HG03521 (cell line): ENCODE measurements around the gene ACTRT2.

Source experiments
- ATAC-seq: cut with Tn5 transposase; IDR thresholded peaks from one replicate; pipeline ENCODE4 v1.9.1; 2021; ENCODE audit warnings: mild to moderate bottlenecking, moderate library complexity; ENCODE audit not compliant: unreplicated experiment

ACTRT2 gene

DNA sequence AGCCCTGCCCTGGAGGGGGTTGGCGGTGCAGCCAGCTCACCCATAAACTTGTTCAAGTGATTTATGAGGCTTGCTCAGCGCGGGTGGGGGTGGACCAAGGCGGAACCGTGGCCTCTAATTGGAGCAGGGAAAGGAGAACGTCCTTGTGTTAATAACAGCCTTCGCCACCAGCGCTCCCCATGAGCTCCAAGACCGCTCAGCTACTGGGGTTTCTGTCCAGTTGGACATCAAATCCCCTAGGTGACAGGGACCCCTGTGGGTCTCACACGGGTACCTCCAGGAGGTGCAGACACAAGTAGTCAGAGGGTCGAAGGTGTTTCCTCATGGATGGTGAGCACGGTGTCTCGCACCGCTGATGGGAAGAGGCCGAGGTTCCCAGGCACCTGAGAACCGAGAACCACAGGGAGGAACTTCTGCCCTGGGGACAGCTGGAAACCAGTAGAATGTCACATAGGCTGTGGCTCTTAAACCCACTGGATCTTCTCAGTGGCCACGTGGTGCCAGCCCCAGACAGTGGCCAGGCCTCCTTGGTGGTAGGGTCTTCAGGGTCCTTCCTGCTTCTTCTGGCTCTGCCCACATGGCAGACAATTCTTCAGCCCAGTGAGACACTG, 3.7 kb upstream of the ACTRT2 start:
- ATAC-seq = no peak

DNA sequence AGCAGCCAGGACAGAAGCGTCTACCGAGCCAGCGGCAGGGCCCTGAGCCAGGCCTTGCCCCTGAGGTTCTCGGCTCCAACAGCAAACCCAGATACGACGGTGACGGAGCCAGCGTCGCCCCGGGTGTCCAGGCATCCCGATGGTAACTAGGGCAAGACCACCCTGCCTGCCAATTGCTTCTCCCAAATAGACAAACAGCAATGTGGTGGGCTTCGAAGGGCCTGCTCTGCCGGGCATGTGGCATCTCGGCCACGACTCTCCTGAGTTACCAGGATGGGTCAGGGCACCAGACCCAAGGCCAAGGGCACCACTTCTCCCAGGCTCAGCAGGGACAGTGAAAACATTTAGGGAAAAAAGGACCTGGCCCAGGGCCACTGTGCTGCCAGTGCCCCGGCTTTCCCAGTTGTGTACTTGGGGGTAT, 3.2 kb upstream of the ACTRT2 start:
- no peak for ATAC-seq

DNA sequence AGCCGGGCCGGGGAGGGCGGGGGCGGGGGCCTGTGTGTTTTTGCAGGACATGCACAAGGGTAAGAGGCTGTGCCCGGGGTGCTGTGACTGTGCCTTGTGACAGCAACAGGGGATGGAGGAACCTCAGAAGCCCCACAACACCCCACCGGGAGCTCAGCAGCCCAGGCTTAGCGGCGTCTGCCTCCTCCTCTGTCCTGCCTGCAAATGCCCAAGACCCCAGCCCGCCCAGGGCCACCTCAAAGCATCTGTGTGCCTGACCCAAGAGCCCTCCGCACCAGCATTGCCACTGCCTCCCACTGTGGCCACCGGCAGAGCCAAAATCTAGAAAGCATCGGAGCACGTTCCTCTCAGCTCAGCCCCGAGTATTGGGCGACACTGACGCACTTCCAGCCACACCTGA, 2.7 kb upstream of the ACTRT2 start:
- no peak for ATAC-seq

DNA sequence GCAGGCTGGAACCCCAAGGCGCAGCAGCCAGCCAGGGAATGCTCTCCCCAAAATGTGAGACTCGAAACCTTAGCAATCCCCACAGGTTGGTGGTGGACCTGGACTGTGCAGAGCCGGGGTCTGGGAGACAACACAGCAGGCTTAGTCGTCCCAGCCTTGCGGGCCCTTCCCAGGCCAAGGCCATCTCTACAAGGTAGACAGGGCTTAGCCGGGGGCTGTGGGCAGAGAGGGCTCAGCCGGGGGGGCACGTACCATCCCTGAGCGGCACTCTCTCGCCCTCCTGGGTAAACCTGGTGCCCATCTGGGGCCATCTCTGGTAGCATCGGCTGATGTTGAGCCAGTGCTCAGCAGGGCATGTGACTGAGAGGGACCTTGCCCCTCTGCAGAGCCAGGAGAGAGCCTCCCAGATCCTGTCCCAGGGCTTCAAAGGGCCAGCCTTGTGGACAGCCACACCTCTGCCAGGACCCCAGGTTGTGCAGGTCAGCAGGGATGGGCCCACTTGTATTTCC, 2.2 kb upstream of the ACTRT2 start:
- ATAC-seq = no peak

DNA sequence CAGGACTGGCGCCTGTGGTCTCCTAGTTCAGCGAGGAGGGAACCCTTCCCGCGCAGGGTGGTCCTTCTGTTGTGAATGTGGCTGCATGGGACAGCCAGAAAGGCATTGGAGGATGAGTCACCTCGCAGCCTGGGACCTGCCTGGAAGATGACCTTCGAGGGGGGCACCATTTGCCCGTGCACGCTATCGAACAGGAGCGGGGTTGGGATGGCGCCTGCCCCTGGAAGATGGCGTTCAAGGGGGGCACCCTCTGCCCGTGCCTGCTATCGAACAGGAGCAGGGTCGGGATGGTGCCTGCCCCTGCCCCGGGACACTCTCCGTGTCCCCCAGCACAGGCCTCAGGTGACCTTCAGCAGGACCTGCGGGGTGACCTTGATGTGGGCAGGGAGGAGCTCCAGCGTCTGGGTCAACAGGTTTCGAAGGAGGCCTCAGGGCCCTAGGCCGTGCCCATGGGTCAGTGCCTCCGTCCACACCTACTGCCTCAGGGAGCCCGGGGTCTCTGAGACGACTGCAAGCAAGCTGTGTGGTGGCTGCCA, 1.7 kb upstream of the ACTRT2 start:
- no peak for ATAC-seq

DNA sequence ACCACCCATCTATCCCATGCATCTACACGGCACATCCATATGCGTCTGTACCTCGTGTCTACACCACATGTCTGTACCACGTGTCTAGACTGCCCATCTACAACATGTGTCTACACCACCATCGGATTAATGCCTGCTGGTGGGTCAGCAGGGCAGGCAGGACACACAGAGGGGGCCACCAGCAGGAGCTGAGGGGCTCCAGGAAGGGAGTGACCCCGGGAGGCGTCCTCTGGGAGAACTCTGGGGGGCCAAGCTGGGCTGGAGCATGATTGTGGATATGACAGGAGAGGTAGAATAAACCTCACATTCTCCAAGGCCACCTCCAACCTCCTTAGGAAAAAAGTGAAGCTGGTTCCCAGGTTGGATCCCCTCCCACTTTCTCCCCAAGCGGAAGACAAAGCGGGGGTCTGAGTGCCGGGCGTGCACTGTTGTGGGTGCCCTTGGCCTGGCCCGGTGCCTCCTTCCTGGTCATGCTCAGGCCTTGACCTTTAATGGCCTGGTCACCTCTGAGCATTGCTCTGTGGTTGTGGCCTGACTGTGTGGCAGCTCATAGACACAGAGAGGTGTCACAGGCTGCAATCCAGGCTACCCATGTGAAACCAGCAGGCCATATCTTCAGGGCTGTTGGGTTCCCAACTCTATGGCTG, 881 bp upstream of the ACTRT2 start:
- ATAC-seq = no peak

DNA sequence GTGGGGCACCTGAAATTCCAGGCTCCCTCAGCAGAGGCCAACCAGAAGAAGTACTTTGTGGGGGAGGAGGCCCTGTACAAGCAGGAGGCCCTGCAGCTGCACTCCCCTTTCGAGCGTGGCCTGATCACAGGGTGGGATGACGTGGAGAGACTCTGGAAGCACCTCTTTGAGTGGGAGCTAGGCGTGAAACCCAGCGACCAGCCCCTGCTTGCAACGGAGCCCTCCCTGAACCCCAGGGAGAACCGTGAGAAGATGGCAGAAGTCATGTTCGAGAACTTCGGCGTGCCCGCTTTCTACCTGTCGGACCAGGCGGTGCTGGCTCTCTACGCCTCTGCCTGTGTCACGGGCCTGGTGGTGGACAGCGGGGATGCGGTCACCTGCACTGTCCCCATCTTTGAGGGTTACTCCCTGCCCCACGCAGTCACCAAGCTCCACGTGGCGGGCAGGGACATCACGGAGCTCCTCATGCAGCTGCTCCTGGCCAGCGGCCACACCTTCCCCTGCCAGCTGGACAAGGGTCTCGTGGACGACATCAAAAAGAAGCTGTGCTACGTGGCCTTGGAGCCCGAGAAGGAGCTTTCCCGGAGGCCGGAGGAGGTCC, 634 bp downstream of the ACTRT2 start:
- ATAC-seq = no peak

DNA sequence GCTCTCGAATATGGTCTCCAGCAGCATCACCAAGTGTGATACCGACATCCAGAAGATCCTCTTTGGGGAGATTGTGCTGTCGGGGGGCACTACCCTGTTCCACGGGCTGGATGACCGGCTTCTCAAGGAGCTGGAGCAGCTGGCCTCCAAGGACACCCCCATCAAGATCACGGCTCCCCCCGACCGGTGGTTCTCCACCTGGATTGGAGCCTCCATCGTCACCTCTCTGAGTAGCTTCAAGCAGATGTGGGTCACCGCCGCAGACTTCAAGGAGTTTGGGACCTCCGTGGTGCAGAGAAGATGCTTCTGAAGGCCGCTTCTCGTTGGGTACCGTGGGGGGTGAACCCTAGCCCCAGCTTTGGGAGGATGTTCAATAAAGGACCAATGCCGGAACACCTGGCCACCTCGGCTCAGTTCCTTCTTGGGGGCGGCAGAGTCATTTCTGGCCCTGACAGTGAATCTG, 1.3 kb downstream of the ACTRT2 start:
- ATAC-seq = no peak

DNA sequence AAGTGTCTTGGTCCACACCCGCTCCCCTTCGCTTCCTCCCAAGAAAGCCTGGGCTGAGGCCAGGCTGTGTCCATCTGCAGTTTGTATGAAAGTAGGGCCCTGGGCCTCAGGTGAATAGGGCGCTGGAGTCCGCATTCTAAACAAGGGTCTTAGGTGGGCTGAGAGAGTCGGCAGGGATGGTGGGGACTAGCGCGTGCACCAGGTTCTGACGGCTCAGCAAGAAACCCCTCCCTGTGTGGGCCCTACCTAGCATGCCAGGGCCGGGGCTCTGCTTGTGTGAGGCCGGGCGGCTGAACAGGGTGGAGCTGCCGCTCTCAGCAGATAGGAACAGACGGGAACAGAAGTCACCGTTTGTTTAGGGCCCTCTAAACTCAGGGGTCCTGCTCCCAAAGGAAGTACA, 1.7 kb downstream of the ACTRT2 start:
- ATAC-seq = no peak

DNA sequence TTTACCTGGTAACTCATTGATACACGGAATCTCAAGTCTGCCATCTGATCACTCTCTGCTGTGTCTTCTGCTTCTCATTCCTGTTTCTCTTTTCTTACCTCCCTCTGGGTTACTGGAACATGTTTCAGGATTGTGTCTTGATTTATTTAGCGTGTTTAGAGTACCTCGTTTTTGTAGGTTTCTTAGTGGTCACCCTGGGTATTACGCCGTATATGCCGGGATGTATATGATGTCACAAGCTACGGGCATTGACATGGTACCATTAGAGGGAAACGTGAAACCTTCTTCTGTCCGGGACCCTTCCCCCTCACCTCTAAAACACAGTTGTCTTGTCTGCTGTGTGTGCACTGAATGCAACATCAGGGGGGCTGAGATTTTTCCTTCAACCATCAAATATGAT, 2.8 kb downstream of the ACTRT2 start:
- no peak for ATAC-seq

DNA sequence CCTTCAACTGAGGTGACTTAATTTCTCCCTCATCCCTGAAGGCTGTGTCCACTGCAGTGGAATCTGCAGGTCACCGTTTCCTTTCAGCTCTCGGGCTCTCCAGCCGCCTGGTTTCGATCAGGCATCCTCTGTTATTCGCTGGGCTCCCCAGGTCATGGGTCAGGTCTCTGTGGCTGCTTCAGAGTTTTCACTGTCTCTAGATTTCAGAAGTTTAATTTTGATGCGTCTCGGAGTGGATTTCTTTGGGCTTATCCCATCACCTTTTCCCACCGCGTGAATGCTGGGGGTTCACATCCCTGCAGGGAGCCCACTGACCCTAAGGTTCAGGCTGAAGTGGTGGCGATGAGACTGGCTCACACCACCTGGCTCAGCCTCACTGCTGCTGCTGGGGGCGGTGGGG, 3.3 kb downstream of the ACTRT2 start:
- no peak for ATAC-seq

DNA sequence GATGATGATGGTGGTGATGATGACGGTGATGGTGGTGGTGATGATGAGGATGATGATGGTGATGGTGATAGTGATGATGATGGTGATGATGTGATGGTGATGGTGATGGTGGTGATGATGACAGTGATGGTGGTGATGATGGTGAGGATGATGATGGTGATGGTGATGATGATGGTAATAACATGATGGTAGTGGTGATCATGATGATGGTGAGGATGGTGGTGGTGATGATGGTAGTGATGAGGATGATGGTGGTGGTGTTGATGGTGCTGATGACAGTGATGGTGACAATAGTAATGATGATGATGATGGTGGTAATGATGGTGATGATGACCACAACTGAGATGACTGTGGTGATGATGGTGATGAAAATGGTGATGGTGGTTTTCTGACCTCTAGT, 4.9 kb downstream of the ACTRT2 start:
- ATAC-seq = no peak

DNA sequence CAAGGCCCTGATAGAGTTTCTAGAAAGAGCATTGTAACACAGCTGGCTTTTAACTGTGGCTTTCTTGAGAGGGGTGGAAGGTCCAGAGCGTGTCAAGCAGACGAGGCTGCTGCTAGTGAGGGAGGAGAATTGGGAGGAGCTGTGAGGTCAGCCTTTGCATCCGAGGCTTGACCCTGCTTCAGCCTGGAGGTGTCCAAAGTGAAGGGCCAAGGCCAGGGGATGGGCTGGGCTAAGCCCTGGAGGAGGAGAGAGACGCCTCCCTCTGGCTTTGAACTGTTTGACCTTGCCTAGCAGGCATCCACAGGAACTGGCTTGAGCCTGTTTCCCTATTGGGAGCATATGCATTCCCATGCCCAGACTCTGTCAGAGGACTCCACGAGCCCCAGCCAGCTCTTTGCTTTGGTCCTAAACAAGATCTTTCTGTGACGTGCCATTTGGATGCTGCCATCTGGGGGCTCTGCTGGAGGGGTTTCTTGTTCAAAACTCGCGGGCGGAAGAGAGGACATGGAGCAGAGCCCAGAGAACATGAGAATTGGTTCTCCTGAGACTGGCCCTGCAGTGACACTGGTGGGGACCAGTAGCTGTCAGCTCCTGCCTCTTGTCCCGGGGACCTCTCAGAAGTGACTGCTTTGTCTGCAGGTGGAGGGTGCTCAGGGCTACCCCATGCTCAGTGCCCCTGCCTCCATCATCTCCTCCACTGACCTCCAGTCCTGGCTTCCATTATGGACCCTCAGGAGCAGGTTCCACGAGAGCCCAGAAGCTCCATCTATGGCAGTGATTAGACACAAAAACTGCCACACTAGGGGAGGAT, 5.5 kb downstream of the ACTRT2 start:
- no peak for ATAC-seq

DNA sequence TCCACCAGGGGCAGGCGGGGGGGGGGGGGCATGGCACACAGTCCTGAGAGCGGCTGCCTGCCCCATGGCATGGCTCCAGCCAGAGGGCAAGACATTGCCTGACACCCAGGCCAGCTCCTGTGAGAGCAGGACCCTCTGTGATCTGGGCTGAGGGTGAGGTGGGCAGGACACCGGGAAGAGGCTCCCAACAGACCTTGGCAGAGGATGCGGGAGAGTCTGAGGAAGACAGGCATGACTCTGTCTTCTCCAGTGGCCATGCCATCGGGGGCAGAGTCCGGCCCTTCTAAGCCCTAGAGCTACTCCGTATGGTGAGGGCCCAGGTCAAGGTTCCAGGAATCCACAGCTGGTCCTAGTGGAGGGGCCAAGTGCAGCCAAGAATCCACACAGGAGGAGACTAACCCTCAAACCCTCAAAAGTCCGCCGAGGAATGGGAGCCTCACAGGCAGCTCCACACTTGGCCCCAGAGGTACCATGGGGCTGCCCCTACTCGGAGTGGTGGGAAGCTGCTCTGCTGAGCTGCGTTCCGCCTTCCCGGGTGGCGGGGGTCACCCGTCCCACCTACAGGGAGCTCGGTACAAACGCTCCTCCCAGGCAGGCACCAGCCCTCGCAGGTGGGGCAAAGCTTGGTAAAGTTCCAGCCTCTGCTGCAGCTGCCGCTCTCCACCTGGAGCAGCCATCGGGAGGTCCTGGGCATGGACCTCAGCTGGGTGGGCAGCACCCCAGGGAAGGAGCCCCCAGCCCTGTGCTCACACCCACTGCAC, 6.5 kb downstream of the ACTRT2 start:
- no peak for ATAC-seq

DNA sequence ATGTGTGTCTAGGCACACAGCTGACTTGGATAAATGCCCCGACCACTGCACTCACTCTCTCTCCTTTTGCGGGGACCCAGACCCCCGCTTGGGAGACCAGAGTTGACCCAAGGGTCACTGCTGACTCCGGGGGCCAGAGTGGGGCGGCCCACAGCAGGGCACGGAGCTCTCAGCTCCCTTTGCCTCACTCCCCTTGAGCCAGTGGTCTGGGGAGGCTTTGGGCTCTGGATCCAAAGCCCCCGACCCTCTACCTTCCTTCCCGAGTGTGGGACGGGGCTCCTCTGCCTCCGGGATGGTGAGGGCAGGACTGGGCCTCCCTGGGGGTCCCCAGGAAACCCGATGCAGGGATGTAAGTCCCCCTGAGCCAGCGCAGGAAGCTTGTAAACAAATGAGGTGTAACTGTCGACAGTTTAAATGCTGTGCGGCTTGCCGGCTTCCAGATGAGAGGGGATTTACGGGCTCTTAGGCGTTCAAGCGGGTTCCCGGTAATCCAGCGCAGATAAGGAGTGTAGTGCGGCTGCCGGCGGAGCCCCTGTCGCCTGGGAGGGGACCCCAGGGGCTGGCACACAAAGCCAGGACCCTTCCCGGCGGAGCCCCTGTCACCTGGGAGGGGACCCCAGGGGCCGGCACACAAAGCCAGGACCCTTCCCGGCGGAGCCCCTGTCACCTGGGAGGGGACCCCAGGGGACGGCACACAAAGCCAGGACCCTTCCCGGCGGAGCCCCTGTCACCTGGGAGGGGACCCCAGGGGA, 7.4 kb downstream of the ACTRT2 start:
- no peak for ATAC-seq

DNA sequence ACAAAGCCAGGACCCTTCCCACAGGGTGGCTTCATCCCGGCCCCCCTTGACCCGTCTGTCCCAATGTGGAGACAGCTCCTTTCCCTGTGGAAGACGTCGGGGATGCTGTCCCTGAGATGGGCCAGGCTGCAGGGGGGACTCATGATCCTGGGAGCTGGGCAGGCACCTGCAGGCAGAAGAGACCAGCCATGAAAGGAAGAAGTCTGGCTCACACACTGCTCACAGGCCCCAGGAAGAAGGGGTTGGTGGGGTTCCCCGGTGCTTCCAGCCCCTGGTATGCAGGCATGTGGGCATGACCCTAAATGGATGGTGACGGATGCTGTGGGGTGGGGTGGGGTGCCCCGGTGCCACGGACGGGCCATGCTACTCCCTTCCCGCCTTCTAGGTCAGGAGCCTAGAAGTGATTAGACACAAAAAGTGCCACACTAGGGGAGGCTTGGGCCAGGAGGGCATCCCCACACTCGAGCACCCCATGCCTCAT, 8.3 kb downstream of the ACTRT2 start:
- ATAC-seq = no peak

DNA sequence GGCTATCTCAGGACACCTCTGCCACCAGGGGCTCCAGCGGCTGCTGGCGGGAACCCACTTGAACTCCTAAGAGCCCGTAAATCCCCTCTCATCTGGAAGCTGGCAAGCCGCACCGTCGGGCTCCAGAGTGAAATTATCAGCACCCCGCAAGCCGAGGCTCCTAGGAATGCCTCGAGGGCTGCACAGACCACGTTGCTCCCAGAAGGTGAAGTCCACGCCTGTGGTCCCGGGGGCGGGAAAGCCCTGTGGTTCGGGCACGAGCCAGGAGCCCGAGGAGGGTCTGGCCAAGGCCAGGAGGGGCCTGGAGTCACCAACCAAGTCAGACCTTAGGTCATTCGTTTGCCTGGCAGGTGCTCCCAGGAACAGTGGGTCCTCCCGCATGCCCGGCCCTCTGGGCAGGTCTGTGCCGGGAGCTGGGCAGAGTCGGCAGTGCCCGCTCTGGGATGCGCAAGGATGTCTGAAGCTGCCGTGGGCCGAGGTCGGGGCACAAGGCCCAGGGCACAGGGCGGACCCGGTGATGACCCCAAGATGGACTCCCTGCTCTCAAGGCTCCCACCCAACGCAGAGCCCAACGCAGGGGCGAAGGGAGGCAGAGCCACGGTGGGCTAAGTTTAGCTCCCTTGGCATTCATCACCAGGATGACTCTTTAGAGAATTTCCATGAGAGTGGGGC, 8.9 kb downstream of the ACTRT2 start:
- ATAC-seq = no peak

DNA sequence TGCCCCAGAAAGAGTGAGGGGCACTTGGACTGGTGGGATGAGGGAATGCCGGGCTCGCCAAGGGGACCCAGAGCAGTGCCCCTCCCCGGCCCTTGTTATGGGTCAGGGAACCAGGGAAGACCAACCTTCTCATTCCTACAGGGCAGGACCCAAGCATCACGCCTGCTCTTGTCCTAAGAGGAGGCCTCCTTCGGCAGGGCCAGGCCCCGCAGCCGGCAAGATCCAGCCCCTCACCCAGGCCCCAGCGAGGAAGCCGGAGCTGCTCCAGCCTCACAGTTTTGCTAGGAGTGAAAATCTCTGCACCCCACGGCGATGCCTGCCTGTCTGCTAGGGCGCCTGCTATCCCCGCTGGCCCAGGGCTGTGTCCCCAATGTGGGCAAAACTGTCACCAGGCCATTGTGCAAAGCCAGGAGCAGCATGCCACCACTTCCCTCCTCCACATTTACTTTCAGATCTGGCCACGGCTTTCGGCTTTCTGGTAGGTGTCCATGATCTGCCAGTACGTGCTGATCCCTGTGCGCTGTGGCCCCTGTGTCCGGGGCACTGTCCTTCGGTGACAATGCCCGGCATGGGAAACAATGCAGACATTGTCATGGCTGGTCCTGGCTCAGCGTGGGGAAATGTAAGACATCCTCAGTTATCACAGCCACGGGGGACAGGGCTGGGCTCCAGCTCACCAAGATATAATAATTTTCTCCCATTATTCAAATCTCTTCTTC, 9.6 kb downstream of the ACTRT2 start:
- ATAC-seq = no peak
